Stimulated activated CD4-positive, alpha-beta T cell treated with anti-CD3 and anti-CD28 coated beads, Interleukin-1b, Interleukin-23, amount 100 ng/mL, for 48 hours (primary cell): ENCODE measurements around the gene TOP3B.
A peak's percentile ranks its signal among the peaks of the same experiment; 100 is the strongest.
"Not testable (repeated sequence)": the region's sequence is repeated elsewhere in the genome, so short reads cannot be mapped to it uniquely, and the experiment has no call there.

Experiments
- DNase-seq: peaks from one replicate; pipeline ENCODE4 v3.0.0-alpha.2; 2020

The TOP3B gene

DNA sequence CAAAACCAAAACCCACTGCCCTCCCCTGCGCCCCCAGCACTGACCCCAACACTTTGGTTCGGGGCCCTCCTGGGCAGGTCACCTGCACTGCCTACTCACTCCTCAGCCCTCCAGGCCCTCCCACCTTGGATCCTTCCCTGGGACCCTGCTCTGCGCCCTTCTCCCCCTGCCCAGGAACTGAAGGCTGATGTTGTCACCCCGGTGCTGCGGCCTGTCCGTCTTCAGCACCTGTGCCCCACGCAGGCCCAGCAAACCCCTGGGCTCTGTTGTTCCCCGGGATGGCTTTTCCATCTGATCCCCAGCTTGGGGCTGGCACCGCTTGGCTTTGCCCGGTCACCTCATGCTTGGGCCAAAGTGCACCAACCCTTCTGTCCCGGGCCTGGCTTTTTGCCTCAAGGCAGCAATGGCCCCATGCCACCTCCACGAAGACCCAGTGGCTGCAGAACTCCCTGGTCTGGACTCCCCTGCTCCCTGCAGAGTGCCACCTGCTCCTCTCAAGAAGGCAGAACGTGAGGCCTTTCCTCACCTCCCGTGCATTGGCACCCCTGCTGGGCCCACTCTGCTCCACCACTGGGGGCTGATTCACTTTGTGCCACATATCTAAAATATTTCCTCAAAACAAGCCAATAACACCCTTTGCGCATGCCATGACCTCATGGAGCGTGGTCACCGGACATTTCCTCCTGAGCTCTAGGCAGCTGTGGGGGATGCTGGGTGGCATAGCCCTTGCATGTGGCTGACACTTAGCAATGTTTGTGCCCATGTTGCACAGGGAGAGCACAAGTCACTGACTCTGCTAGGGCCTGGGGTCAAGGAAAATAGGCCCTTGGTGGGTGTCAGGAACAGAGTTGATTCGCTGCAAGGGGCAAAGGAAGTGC lies 38.8 kb downstream of the TOP3B start:
- no peak for DNase-seq

DNA sequence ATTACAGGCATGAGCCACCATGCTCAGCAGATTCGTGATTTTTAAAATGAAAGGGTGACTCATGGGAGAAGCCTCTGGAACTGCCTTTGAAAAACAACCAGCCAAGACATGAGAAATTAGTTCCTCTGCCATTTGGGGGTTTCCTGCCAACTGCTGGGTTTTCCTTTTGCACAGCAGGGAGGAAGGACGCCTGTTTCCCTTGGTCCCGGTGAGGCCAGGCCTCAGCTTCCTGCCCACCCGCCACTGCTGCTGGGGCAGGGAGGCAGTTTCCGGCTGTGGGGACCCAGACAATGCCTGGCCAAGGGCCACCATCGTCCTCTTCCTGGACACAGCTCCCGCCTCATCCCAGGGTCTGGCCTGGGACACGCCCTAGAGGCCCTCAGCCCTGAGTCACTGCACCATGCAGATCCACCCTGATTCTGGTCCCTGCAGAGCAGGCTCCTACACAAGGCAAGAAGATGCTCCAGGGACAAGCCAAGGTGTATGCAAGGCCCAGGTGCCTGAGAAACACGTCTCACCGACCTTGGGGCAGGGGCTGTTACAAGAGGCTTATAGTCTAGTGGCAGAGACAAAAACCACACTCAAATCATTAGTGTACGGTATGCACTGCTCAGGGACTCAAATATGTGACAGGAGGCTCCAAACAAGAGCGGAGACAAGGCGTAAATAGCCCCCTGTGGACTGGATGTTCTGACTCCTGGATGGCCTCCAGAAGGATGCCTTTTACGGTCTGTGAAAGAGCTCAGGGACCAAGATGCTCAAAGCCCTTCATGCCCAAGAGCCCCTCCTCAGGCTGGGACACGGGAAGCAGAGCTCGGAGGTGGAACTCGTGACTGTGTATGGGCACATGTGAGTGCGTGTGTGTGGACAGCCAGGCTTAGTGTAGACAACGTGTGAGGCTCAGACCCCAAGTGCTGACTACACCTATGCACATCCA lies 39.9 kb downstream of the TOP3B start:
- peak; percentile 13 for DNase-seq

DNA sequence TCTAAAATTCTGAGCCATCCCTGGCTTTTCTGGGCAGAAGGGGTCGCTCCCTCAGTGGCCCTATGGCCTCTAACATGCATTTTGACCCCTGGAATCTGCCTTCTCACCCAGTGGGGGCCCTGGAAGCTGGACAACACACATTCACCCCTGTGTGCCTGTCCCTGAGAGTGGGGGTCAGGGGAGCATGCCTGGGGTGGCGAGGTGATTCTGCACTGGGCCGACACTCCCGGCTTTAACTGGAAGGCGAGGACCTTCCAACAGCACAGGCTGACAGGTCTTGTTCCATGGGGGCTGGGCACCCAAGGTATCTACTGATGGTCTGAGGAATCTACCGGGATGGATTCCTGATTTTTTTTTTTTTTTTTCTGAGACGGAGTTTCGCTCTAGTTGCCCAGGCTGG lies 40.7 kb downstream of the TOP3B start:
- DNase-seq, result no peak

GRCh38 chr22:21940521-21940920 lies 42.1 kb downstream of the TOP3B start:
- DNase-seq, result no peak

- DNase-seq, result not testable (repeated sequence)
These were observed 42.7 kb downstream of the TOP3B start for GRCh38 chr22:21939935-21940334.

DNA sequence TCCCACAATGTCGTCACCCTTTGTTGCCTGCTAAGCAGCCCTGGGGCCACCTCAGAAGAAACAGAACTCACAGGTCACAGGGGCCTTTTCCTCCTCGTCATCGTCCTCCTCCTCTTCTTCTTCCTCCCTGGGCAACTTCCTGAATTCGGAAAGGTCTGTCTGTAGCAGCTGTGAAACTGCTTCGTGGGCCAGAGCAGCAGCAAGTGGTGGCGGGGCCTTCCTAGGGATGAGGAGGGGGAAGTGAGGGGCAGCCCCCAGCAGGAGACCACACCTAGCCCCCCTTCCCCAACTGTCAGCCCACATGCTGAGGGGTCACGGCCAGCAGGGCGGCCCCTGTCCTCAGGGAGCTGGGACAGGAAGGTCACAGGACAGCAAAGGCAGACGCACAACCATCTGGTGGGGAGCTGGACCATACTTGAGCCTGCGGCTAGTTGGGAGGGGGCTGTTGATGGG lies 43.1 kb downstream of the TOP3B start:
- DNase-seq, result no peak

DNA sequence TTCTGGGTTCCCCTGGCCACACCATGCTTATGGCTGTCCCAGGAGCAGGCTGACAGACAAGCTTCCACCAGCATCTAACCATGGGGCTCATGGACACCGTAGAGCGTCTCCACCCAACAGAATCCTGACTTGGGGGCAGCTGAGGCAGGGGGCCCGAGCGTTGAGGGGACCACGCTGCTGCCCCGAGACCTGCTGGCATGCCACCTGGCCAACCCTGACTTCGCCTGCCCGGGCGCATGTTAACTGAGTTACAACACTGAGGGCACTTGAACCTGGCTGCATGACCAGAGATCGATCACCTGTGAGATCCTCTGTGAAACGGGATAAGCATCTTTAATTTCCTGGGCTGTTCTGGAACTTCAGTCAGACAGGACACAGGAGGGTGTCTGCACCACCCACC lies 43.7 kb downstream of the TOP3B start:
- no peak for DNase-seq

- peak; percentile 90 for DNase-seq
These were observed 44.3 kb downstream of the TOP3B start for GRCh38 chr22:21938071-21938822.

DNA sequence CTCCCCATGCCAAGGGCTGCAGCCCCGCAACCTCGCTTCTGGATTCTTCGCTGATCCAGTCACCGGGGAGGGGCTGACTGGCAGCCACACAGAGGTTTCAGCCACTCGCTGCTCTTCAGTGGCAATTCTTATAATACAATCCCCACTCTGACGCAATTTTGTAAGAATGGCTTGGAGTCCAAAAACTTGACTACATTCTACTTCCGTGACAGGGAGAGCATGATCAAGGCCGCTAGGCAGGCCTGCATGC lies 44.8 kb downstream of the TOP3B start:
- DNase-seq, result no peak

DNA sequence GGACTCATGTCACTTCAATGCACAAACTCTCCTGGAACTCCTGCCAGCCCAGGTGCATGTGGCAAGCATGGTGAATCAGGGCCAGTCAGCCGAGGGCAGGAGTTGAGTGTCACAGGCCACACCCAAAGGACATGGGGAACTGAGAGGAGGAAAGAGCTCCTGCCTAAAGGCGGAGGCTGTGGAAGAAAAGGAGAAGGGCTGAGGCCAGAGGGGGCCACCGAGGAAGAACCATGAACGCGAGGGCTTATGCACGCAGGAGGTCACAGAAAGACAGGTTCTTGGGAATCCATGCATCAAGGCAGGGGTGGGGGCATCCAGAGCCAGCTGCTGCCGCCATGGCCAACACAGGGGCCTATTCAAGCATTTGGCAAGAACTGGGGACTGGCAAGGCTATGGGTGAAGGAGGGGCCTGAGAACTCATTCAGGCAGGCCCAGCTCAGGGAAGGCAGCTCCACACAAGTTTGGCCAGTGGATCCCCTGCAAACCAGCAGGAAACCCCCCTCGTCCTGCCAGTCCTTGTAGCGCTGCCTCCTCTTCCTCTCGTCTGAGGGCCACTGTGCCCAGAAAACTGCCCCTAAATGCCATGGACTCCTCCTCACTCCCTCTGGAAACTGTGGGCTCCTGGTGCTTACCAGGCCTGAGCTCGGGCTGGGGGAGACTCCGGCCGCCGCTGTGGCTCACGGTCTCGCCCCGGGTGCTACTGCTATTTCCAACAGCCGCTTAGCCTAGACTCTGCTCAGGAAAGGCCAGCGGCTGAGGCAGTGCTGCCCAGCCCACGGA lies 45.4 kb downstream of the TOP3B start:
- DNase-seq, result no peak

DNA sequence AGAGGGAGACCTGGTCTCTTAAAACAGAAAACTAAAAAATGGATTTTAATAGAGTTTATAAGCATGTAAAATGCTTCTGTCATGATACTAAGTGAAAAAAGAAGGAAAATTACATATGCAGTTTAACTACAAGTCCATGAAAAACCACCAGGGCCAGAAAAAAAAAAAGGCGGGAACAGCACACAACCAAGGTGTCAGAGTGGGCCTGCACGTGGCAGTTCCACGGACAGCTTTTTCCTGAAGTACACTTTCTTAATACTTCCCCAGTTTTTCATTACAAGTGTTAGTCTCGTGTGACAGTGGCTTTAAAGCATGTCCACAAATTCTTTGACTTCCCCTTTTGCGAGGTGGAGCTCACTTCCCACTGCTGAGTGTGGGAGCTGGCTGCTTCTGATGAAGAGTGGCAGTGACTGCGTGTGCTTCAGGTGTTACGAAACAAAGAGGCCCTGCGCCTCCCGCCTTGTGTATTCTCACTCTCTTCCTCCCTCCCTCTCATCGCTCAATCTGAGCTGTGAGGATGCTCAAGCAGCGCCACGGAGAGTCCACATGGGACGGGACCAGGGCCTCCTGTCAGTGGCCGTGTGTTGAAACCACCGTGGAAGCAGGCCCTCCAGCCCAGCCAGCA lies 46.3 kb downstream of the TOP3B start:
- no peak for DNase-seq

DNA sequence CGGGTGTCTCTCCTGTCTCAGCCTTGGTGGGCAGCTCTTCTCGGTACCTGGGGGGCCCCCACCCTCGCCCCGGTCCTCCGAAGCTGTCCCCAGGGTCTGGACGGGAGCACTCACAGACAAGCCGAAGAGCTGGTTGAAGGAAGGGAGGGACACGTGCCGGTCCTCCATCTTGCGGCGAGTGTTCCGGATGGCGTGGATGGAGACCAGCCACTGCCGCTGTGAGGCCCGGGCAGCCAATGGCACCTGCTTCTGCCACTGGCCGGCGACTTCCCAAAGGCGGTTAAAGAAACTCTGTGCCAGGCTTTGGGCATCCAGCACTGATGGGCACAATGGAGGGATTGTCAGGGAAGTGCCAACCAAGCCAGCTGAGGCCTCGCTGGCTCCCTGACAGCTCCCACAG lies 48.7 kb downstream of the TOP3B start:
- DNase-seq, result no peak

DNA sequence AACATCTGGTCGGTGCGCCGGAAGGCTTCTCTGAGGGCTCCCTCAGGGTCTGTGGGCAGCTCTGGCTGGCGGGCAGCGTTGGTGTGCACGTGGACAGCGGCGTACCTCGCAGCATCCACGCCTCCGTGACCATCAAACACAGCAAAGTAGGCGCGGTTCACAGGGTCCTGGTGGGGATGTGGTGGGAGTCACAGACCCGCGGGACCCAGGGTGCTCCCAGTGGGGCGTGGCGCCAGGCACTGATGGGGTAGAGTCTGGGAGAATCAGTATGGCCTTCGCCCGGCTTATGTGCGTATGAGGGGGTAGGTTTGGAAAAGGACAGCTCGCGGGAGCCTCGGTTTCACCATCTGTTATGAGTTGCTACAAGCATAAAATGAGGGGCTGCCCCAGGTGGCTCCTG lies 49.2 kb downstream of the TOP3B start:
- no peak for DNase-seq

DNA sequence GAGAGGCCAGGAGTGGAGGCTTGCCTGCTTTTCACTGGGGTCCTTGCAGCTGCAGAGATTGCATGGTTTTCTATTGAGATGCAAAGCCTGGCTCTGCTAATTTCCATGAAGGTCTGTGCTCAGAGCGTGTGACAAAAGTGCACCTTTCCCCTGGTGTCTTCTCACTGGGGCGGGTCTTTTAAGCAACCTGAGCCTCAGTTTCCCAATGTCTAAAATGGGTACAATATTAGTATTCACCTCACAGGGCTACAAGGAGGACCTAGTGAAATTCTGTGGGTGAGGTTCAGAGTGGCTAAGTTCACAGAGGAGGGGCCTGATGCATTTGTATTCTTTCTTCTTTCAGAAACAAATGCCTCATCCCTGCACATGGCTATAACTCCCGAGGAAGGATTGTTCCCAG lies 50.2 kb downstream of the TOP3B start:
- no peak for DNase-seq

DNA sequence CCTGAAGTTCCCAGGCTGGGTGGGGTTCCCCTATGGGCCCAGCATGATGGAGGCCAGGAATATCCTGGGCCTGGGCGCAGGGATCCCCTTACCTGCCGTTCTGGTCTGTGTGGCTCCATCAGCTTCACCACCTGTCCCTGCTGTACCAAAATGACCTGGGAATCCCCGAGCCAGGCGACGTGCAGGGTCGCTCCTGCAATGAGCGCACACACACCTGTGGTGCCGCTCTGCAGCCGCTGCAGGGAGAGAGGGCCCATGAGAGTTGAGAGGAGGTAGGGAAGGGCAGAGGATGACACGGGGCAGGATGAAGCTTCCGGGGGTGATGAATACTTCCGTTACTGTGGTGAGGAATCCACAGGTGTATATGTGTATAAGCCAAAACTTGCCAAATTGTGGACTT lies 51.5 kb downstream of the TOP3B start:
- no peak for DNase-seq

GRCh38 chr22:21929253-21929652 lies 53.3 kb downstream of the TOP3B start:
- DNase-seq, result no peak

- DNase-seq, result no peak
These were observed 54.5 kb downstream of the TOP3B start for GRCh38 chr22:21928048-21928447.

DNA sequence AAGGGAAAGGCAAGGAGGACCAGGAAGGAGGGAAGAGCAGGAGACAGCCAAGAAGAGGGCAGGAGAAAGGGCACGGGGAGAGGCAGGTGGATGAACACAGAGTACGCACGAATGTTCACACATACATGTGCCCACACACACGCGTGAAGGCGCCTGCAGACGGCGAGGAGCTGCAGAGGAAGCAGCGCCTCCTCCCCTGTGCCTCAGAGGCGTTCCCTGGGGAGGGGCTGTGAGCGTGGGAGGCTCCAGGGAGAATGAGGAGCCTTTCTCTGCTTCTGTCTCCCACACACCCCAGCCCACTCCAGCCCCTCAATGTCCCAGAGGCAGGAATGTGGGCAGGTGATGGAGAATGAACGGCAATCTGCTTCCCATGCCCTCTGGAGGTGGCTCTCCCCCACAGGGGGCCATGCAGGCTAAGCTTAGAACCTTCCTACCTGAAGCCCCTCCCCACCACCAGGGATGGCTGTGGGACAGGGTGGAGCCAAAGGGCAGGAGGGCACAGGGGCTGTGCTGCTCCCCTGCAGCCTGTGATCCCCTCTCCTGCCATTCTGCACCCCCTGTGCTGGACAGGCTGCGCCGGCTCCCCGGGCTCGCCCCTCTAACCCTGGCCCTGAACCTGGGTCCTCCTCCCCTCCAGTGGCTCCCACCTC lies 55.3 kb downstream of the TOP3B start:
- no peak for DNase-seq

GRCh38 chr22:21926728-21927127 lies 55.9 kb downstream of the TOP3B start:
- no peak for DNase-seq

- no peak for DNase-seq
These were observed 59.4 kb downstream of the TOP3B start for GRCh38 chr22:21923163-21923561.

DNA sequence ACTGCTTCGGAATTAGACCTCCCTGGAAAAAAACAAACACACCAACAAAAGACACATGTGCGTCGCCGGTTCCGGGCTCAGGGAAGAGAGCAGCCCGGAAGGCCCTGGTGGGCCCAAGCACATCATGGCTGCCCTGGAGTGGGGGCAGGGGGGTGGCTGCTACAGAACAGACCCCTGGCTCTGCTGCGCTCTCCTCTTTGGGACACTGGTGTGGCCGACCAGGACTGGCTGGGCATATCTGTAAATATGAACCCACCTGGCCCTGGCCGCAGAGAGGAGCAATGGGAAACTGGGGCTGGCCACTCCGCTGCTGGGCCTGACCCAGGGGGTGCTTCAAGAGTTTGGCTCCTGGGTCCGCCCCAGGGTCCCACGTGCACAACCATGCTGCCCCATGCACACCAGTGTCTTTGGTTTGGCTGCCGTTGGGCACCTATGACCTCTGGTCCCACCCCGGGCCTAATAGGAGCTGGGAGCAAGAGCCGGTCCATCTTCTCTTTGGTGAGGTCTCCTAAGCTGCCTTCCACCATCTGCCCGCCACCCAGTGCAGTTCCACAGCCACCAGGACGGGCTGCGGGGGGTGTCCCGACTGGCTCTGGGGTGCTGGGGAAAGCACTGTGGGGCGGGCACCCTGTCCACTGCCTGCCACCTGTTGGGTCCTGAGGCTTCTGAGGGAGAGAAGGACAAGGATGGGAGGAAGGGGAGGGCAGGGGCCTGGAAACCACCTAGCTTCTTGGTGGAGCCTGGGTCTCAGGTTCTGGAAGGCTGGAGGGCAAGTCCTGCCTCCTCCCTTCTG lies 60.0 kb downstream of the TOP3B start:
- DNase-seq, result no peak
